Neural progenitor cell (in vitro differentiated cells): ENCODE measurements around the gene EREG.

Experiments used
- CTCF ChIP-seq: fragments of 200-600 bp; sonication (generic); IDR thresholded peaks from 2 replicates; pipeline ENCODE4 v1.5.1; 2017; ENCODE audit warnings: antibody characterized with exemption, mild to moderate bottlenecking
- EZH2 ChIP-seq: fragments of 200-600 bp; sonication (generic); IDR thresholded peaks from 2 replicates; pipeline ENCODE4 v1.6.1; 2017; ENCODE audit warnings: antibody characterized with exemption, mild to moderate bottlenecking, moderate library complexity
- EZH2phosphoT487 ChIP-seq: fragments of 200-600 bp; sonication (generic); IDR thresholded peaks from 2 replicates; pipeline ENCODE4 v1.6.1; 2017; ENCODE audit warnings: antibody characterized with exemption

GRCh38 chr4:74391890-74392475, 27.0 kb downstream of the EREG start:
- TF ChIP-seq EZH2phosphoT487: no peak
- no peak for TF ChIP-seq CTCF
- no peak for TF ChIP-seq EZH2
